Midbrain (tissue), 1 donor: ENCODE results near the gene KLF17.
"Not testable (repeated sequence)": the region's sequence is repeated elsewhere in the genome, so short reads cannot be mapped to it uniquely, and the experiment has no call there.

ENCODE experiments used
- DNase-seq: peaks from one replicate; lab custom pipeline; 2025; lab: John Stamatoyannopoulos, UW

Gene KLF17

GRCh38 chr1:44108971-44109370 lies 9.7 kb upstream of the KLF17 start:
- DNase-seq, result no peak

GRCh38 chr1:44110916-44111315 lies 7.7 kb upstream of the KLF17 start:
- DNase-seq, result no peak

- no peak for DNase-seq
Measured at GRCh38 chr1:44111861-44112260, 6.8 kb upstream of the KLF17 start.

- no peak for DNase-seq
Measured at GRCh38 chr1:44112486-44112885, 6.1 kb upstream of the KLF17 start.

GRCh38 chr1:44113095-44113609 lies 5.5 kb upstream of the KLF17 start:
- no peak for DNase-seq

GRCh38 chr1:44114098-44114497 lies 4.5 kb upstream of the KLF17 start:
- DNase-seq, result no peak

- not testable (repeated sequence) for DNase-seq
Measured at GRCh38 chr1:44117272-44117671, 1.3 kb upstream of the KLF17 start.

GRCh38 chr1:44119525-44119924 lies 904 bp downstream of the KLF17 start:
- DNase-seq, result no peak

- DNase-seq, result no peak
Measured at GRCh38 chr1:44120398-44120949, 1.9 kb downstream of the KLF17 start.

GRCh38 chr1:44129616-44130500 lies 11.2 kb downstream of the KLF17 start:
- no peak for DNase-seq

- DNase-seq, result no peak
Measured at GRCh38 chr1:44131411-44131810, 12.8 kb downstream of the KLF17 start.

- no peak for DNase-seq
Measured at GRCh38 chr1:44134071-44134920, 15.7 kb downstream of the KLF17 start.

- DNase-seq, result no peak
Measured at GRCh38 chr1:44135886-44136285, 17.3 kb downstream of the KLF17 start.

GRCh38 chr1:44138239-44138638 lies 19.6 kb downstream of the KLF17 start:
- DNase-seq, result no peak

- DNase-seq, result not testable (repeated sequence)
Measured at GRCh38 chr1:44139565-44139964, 20.9 kb downstream of the KLF17 start.

- no peak for DNase-seq
Measured at GRCh38 chr1:44141531-44141930, 22.9 kb downstream of the KLF17 start, which contains the start of gene KLF18. Gene KLF18 (minus strand): TSS chr1:44141631. CDS start chr1:44141631, 0 bp downstream.

- no peak for DNase-seq
Measured at GRCh38 chr1:44144962-44145756, 26.5 kb downstream of the KLF17 start.

GRCh38 chr1:44146536-44147361 lies 28.1 kb downstream of the KLF17 start:
- DNase-seq, result no peak

GRCh38 chr1:44147582-44147981 lies 29.0 kb downstream of the KLF17 start:
- DNase-seq, result no peak

GRCh38 chr1:44151332-44151731 lies 32.7 kb downstream of the KLF17 start:
- no peak for DNase-seq

- no peak for DNase-seq
Measured at GRCh38 chr1:44151808-44152207, 33.2 kb downstream of the KLF17 start.
